A204.1 (cell line): ENCODE measurements around the gene GCSH.
"Not testable (repeated sequence)": the region's sequence is repeated elsewhere in the genome, so short reads cannot be mapped to it uniquely, and the experiment has no call there.

Source experiments
- FAIRE-seq: peaks from 2 replicates; lab custom pipeline; 2012; peaks lifted over from hg19 to GRCh38; lab: Jason Lieb, UNC

GCSH gene

DNA sequence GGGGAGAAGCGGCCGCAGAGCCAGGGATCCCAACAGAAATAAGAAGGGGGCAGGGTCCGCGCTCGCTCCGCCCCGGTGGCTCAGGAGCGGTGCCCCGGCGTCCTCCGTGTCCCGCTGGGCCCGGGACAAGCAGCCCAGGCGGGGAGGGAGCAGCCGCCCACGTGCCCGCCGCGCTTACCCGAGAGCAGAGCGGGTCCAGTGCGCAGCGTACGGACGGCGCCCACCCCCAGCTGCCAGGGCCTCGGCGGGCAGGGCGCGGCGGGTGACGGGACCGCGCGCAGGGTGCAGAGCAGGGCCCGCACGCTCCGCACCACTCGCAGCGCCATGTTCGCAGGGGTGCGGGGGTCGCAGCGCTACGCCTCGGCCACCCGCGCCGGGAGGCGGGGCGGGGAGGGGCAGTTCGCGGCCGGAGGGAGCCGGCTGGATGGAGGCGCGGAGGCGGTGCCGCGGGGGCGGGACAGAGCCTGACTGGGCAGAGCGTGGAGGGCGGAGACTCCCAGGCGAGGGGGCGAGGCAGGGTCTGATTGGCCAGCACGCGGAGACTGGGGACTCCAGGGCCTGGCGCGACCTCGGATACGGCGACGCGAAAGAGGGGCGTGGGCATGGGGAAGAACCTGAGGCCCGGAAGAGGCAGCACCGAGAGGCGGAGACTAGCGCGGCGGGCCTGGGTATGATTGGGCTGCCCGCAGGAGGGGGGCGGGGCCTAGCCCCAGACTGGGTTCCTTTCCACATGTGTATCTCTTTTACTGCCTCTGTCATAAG is at the start of gene GCSH:
TSS of gene GCSH (minus strand) at position 443 of the 762 bp plus-strand sequence. CDS start at position 326, 117 bp downstream.
- peak; percentile 97 for FAIRE-seq

DNA sequence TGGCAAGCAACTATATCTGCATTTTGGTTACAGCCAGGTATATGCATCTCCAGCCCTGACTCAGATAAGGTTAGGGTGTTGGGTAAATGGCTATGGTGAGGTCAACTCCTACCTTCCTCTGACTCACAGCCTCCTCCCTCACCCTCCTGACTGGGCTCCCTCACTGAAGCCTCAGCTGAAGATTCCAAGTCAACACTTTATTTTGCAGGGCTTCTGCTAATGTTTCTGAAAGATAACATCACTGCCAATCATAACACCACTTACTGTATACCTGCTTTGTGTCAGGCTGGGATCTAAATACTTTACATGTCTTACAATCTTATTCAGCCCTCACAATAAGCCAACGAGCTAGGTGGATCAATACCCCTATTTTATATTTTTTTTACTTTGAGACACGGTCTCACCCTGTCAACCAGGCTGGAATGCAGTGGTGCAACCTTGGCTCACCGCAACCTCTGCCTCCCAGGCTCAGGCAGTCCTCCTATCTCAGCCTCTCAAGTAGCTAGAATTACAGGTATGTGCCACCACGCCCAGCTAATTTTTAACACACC is 47.8 kb upstream of the GCSH start:
- FAIRE-seq, result no peak

GRCh38 chr16:81142864-81143263 is 46.7 kb upstream of the GCSH start:
- FAIRE-seq, result no peak

DNA sequence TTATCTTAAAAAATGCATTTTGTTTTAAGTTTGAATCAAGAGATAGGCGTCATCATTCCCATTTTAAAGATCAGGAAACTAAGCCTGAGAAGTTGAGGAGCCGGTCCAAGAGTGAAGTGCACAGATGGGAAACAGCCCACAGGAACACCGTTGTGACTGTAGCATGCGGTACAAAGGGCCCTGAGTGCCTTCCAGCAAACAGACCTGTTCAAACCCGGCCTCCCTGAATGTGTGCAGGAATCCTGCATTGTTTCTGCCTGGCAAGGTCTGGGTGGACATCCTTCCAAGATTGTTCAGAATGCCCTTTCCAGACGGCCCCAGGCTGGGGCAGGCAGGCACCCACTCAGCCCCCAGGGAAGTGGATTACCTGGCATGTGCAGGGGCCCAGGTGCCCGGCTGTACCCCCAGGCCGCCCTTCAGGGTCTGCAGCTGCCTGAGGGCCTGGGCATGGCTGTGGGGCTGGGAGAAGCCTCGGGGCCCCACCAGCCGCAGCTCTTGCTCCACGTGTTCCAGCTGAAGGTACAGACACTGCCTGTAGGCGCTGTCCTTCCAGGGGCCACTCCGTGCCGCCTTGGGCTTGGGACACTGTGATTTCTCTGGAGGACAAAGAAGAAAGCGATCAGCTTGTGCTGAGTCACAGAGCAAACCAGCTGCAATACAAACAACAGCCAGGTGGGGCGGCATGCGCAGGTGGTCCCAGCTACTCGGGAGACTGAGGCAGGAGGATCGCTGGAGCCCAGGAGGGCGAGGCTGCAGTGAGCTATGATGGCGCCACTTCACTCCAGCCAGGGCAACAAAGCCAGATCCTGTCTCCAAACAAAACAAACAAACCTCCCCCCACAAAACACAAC is 45.0 kb upstream of the GCSH start:
- no peak for FAIRE-seq

DNA sequence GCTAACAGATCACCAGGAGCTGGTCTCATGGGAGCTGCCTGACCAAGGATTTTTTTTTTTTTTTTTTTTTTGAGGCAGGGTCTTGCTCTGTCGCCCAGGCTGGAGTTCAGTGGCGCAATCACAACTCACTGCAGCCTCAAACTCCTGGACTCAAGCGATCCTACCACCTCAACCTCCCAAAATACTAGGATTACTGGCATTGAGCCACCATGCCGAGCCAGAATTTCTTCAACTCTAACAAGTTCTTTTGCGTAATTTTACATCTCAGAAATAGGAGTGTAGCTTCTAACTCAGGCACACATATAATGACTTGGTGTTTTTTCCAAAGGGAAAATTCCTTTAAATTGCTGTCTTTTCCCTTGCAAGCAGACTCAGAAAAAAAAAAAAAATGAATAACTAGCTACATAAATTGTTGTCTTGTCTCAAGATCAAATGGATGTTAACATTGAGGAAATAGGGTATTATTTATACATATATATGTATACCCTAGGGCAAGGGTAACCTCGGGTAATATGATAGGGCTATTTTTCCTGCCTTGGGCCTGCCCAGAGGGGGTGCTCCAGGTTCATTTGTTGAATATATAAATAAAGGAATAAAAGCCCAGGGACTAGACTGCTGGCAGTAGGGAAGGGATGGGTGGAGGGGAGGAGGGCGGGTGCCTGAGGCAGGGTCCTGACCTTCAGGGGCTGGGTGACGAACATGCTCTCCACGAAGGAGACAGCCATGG is 42.8 kb upstream of the GCSH start:
- no peak for FAIRE-seq

- FAIRE-seq, result no peak
Observed at GRCh38 chr16:81137754-81138153, 41.6 kb upstream of the GCSH start.

GRCh38 chr16:81136390-81137335 is 40.5 kb upstream of the GCSH start:
- no peak for FAIRE-seq

DNA sequence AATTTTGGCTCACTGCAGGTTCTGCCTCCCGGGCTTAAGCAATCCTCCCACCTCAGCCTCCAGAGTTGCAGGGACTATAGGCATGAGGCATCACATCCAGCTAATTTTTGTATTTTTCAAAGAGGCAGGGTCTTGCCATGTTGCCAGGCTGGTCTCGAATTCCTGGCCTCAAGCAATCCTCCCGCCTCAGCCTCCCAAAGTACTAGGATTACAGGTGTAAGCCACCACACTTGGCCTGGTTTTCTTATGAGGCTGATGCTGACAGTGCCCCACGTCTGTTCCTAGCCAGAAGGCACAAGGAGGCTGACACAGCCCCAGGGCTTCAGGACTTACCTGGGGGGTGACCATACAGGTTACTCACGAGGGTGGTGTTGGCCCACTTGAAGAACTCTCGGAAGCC is 33.9 kb upstream of the GCSH start:
- no peak for FAIRE-seq

DNA sequence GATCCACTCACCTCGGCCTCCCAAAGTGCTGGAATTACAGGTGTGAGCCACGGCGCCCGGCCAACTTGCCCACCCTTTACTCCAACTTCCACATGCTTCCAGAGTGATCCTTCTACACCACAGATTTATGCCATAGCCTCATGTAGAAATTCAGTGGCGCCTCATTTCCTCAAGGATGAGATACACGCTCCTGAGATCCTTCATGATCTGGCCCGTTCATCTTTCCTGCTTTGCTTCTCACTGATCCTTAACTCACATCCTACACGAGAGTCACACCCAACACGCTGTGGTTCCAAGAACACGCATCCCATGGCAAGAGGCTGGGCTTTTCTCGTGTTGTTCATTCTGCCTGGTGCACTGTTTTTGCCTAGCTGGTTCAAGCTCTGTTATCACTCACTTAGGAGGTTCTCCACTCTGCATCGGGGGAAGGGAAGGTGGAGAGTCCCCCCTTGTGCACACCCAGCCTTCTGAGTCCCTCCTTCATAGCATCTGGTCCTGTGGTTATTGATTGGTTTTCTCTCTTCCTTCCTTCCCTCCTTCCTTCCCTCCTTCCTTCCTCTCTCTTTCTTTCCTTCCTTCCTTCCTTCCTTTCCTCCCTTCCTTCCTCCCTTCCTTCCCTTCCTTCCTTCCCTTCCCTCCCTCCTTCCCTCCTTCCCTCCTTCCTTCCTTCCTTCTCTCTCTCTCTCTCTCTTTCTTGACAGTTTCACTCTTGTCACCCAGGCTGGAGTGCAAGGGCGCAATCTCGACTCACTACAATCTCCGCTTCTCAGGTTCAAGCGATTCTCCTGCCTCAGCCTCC is 32.7 kb upstream of the GCSH start:
- FAIRE-seq, result no peak

DNA sequence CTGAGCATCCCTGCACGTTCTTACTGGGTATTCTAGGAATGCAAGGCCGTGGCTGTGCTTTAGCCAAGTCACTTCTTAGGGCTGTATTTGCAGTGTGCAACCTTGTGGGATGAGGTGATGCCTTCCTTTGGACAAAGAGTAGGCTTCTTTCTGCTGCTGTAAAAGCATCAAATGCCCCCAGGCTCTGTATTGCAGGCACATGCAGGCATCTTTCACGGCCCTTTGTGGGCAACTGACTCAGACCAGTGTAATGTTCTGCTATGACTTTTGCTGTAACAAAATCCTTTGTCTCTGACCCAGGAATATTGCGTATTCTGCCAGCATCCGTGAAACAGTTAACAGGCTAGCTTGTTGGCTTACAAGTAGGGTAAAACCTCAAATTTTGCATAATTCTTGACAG is 30.9 kb upstream of the GCSH start:
- no peak for FAIRE-seq

DNA sequence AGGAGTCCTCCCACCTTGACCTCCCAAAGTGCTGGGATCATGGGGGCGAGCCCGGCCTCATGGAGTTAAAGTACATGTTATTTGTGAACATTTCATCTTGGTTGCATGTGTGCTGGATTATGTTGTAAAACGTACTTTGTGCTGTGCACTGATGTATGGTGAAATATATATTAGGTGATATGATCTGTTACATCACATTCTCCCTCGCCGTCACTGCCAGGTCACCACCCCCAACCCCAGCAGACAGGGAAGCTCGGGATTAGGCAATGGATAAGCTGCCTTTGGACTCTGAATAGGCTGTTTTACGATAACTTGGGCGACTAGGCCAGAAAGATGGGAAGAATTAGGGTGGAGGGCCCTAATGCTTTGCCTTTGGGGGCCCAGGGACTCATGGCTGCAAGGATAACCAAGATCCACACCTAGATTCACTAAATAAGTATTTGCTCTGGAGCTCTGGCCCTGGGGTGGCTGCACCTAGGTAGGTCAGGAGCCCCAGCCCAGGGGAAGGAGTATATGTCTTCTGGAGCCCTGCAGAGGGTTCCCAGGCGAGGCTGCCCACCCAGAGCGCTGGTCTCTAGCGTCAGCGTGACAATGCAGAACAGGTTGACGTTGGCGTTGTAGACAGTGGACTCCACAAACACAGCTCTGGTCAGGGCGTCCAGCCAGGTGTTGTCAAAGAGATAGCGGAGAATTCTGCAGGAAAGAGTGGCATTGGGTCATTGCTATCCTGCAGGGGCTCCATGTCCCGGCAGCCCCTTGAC is 27.1 kb upstream of the GCSH start:
- FAIRE-seq, result no peak

GRCh38 chr16:81121474-81121990 is 25.3 kb upstream of the GCSH start:
- FAIRE-seq, result no peak

GRCh38 chr16:81117436-81117835 is 21.2 kb upstream of the GCSH start:
- no peak for FAIRE-seq

GRCh38 chr16:81116285-81116684 is 20.1 kb upstream of the GCSH start:
- FAIRE-seq, result no peak

- no peak for FAIRE-seq
Observed at GRCh38 chr16:81112453-81112852, 16.3 kb upstream of the GCSH start.

- FAIRE-seq, result not testable (repeated sequence)
Observed at GRCh38 chr16:81109274-81109673, 13.1 kb upstream of the GCSH start.

DNA sequence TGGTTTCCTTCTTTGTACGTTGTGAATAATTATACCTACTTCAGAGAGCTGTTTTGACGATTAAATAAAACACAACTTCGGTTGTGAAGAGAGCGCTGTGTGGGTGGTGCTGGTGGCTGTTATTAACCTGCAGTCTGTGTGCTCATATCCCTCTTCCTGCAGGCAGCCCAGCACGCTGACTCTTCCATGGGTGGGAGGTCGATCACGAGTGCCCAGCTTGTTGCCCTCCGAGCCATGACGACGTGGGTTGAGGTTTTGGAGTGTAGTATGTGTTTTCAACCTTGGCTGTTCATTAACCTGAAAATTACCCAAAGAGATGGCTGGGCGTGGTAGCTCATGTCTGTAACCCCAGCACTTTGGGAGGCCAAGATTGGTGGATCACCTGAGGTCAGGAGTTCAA is 11.3 kb upstream of the GCSH start:
- FAIRE-seq, result no peak

- FAIRE-seq, result no peak
Observed at GRCh38 chr16:81106826-81107503, 10.8 kb upstream of the GCSH start.

GRCh38 chr16:81105946-81106345 is 9.8 kb upstream of the GCSH start:
- no peak for FAIRE-seq
